Right kidney (tissue), 1 donor: ENCODE results near the gene BID.
"Not testable (repeated sequence)": the region's sequence is repeated elsewhere in the genome, so short reads cannot be mapped to it uniquely, and the experiment has no call there.

Source experiments
- DNase-seq: peaks from one replicate; pipeline ENCODE4 v3.0.0-alpha.2; 2016

BID gene

GRCh38 chr22:17705951-17706900, 68.0 kb downstream of the BID start:
- no peak for DNase-seq

- DNase-seq, result no peak
Measured at GRCh38 chr22:17705546-17705945, 68.7 kb downstream of the BID start.

GRCh38 chr22:17703811-17704210, 70.5 kb downstream of the BID start:
- no peak for DNase-seq

- DNase-seq, result no peak
Measured at GRCh38 chr22:17700778-17701177, 73.5 kb downstream of the BID start.

GRCh38 chr22:17699696-17700340, 74.5 kb downstream of the BID start:
- no peak for DNase-seq

GRCh38 chr22:17698948-17699347, 75.3 kb downstream of the BID start:
- no peak for DNase-seq

GRCh38 chr22:17698276-17698675, 76.0 kb downstream of the BID start:
- DNase-seq, result not testable (repeated sequence)

- DNase-seq, result not testable (repeated sequence)
Measured at GRCh38 chr22:17697196-17697595, 77.1 kb downstream of the BID start.

- DNase-seq, result no peak
Measured at GRCh38 chr22:17695986-17696385, 78.3 kb downstream of the BID start.

GRCh38 chr22:17694752-17695151, 79.5 kb downstream of the BID start:
- DNase-seq, result no peak

GRCh38 chr22:17694193-17694592, 80.1 kb downstream of the BID start:
- no peak for DNase-seq

GRCh38 chr22:17692841-17693240, 81.4 kb downstream of the BID start:
- DNase-seq, result no peak

- no peak for DNase-seq
Measured at GRCh38 chr22:17684245-17684644, 90.0 kb downstream of the BID start.
